ENCODE data around the gene TBCD.
"Not testable (repeated sequence)": the region's sequence is repeated elsewhere in the genome, so short reads cannot be mapped to it uniquely, and the experiment has no call there.

The TBCD gene

DNA sequence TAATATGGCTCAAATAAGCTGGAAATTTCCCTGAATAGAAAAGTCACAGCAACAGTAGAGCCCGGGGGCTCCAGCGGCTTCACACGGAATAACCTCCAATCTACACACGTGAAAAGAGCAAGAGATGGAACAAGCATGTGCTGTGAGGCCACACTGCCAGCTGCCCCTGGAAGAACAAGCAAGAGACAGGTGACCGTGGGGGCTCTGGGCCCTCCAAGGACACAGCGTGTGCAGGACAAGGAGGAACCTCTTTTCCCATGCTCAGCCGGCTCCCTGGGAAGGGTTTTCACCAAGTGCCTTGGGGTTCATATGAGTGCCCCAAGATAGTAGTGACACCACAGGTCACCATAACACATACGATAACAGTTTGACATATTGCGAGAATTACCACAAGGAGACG, 198.1 kb downstream of the TBCD start:
- no peak for DNase-seq (ENCODE audit: low read depth in 2 of 2, low spot score in 1 of 2)

DNA sequence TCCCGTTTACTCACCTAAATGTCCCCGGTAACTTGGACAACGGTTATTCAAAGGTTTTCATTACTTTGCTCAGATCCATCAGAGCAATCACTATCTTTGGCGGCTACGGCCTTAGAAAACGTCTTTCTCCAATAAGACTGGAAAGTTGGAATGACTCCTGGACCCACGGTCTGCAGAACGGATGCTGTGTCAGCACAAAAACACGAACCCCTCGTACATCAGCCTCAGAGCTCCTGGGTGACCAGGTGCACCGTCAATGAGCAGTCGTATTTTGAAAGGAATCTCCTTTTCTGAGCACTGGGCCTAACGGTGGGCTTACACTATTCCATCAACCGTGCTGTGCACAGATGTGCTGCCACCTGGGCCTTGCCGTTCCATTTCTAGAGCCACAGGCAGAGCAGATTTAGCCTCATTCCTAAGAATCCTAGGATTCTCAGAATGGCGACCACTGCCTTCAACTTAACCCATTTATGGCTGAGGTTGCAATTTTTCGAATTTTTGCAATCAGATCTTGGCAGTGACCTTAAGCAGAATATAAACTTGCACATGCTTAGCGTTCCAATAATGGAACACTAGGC, 198.7 kb downstream of the TBCD start:
- no peak for DNase-seq (ENCODE audit: low read depth in 2 of 2, low spot score in 1 of 2)

DNA sequence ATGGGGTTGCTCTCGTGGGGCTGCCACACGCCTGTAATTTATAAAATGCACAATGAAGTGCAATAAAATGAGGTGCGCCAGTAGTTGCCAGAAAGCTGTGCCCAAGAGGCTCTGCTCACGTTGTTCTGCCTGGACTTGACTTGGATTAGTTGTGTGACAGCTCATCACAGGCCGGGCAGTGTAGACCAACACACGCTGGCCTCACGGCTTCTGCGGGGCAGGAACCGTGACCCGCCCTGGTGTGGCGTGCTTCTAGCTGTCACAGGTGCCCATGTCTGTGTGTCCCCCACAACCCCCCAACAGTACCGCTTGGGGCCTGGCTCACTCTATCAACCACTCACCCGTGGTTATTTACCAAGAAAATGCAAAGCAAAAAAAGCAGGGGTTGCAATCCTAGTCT, 200.2 kb downstream of the TBCD start:
- no peak for DNase-seq (ENCODE audit: low read depth in 2 of 2, low spot score in 1 of 2)

- DNase-seq (ENCODE audit: low read depth in 2 of 2, low spot score in 1 of 2): not testable (repeated sequence)
Measured at GRCh38 chr17:82955106-82955505, 203.2 kb downstream of the TBCD start.

GRCh38 chr17:82955627-82956026, 203.8 kb downstream of the TBCD start:
- not testable (repeated sequence) for DNase-seq (ENCODE audit: low read depth in 2 of 2, low spot score in 1 of 2)

GRCh38 chr17:82956146-82956725, 204.4 kb downstream of the TBCD start:
- no peak for DNase-seq (ENCODE audit: low read depth in 2 of 2, low spot score in 1 of 2)

GRCh38 chr17:82956726-82957468, 205.0 kb downstream of the TBCD start:
- no peak for DNase-seq (ENCODE audit: low read depth in 2 of 2, low spot score in 1 of 2)

- DNase-seq (ENCODE audit: low read depth in 2 of 2, low spot score in 1 of 2): no peak
Measured at GRCh38 chr17:82957469-82957795, 205.6 kb downstream of the TBCD start.

- no peak for DNase-seq (ENCODE audit: low read depth in 2 of 2, low spot score in 1 of 2)
Measured at GRCh38 chr17:82957961-82958561, 206.2 kb downstream of the TBCD start.

GRCh38 chr17:82959242-82959930, 207.5 kb downstream of the TBCD start:
- no peak for DNase-seq (ENCODE audit: low read depth in 2 of 2, low spot score in 1 of 2)

- no peak for DNase-seq (ENCODE audit: low read depth in 2 of 2, low spot score in 1 of 2)
Measured at GRCh38 chr17:82959990-82960418, 208.1 kb downstream of the TBCD start.

- DNase-seq (ENCODE audit: low read depth in 2 of 2, low spot score in 1 of 2): no peak
Measured at GRCh38 chr17:82960419-82961271, 208.8 kb downstream of the TBCD start.

DNA sequence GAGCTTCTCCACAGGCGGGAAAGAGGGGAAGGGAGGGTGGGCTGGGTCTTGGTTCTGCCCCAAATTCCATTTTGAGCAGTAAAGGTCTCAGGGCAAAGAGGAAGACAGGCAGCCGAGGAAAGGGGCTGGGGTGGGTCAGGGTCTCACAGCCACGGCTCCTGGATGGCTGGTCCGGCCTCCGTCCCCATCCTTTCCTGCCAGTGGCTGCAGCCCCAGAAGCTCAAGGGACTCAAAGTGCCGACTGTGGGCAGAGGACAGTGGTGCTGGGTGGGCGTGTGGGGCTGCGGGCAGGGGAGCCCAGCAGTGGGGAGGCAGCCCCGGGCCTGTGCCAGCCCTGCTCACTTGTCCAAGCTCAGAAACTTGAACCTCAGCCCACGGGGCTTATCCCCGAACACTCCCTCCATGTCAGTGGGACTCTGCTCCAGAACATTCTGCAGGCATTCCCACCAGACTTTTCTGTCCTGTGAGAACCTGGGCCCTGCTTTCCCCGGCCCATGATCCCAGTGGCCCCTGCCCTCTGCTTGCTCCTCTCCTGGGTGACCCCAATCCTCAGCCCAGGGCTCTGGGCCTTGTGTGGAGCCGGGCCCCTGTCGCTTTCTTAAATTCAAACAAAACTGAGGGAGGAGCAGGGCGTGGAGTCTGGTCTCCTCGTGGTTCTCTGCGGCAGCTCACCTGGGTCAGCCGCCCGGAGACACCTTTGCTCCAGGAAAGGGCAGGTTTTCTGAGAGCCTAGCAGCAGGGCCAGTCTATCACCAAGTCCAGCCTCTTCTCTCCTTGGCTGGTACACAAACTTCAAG, 209.7 kb downstream of the TBCD start:
- DNase-seq (ENCODE audit: low read depth in 2 of 2, low spot score in 1 of 2): no peak

- no peak for DNase-seq (ENCODE audit: low read depth in 2 of 2, low spot score in 1 of 2)
Measured at GRCh38 chr17:82962163-82962720, 210.4 kb downstream of the TBCD start.

GRCh38 chr17:82963104-82963950, 211.5 kb downstream of the TBCD start:
- no peak for DNase-seq (ENCODE audit: low read depth in 2 of 2, low spot score in 1 of 2)

GRCh38 chr17:82964451-82964850, 212.6 kb downstream of the TBCD start:
- not testable (repeated sequence) for DNase-seq (ENCODE audit: low read depth in 2 of 2, low spot score in 1 of 2)

- no peak for DNase-seq (ENCODE audit: low read depth in 2 of 2, low spot score in 1 of 2)
Measured at GRCh38 chr17:82964851-82965341, 213.0 kb downstream of the TBCD start.

GRCh38 chr17:82965371-82965770, 213.5 kb downstream of the TBCD start:
- DNase-seq (ENCODE audit: low read depth in 2 of 2, low spot score in 1 of 2): no peak

- no peak for DNase-seq (ENCODE audit: low read depth in 2 of 2, low spot score in 1 of 2)
Measured at GRCh38 chr17:82966415-82966814, 214.6 kb downstream of the TBCD start.
